HepG2 (cell line): ENCODE data around the gene MYBPC3. TPM values are rescaled to one million over a fixed set of nuclear protein-coding genes. Genes with fewer than 3 reads are reported as not detected.

ENCODE experiments used
- ATAC-seq: fragments of 200-7000 bp; cut with Tn5 transposase; 3 replicates; pipeline ENCODE4 v1.9.1; 2020; ENCODE audit warnings: mild to moderate bottlenecking, moderate library complexity
- BruUV-seq: library from RNA; stranded (reverse); fragments of 400-500 nt; replicated peaks from 2 replicates; lab custom pipeline; 2021; lab: Mats Ljungman, UMichigan
- CTCF ChIA-PET: fragments of 300-600 bp; formaldehyde crosslinking; extraction: SDS; loops from one replicate; lab custom pipeline; 2021; ENCODE audit warnings: low total read pairs, inconsistent platforms, low intra/inter-chr PET ratio; lab: Yijun Ruan, JAX
- POLR2A ChIA-PET: fragments of 350-600 bp; sonication (Branson Sonifier 250); formaldehyde crosslinking; loops from one replicate; lab custom pipeline; 2020; ENCODE audit warnings: antibody characterized with exemption, inconsistent platforms; lab: Yijun Ruan, JAX
- DNase-seq: peaks from one replicate; pipeline ENCODE4 v3.0.0-alpha.2; 2015; ENCODE audit warnings: low spot score
- FAIRE-seq: peaks from 3 replicates; lab custom pipeline; 2011; peaks lifted over from hg19 to GRCh38; lab: Jason Lieb, UNC
- H2AFZ ChIP-seq: one replicate; pipeline ENCODE4 v1.6.1; 2011; ENCODE audit warnings: low read length, inconsistent platforms
- H3K27ac ChIP-seq: fragments of 300-600 bp; 3 replicates; pipeline ENCODE4 v1.8.0; 2011; ENCODE audit warnings: mixed run types, mild to moderate bottlenecking, mixed read lengths, low read length, inconsistent platforms; ENCODE audit not compliant: insufficient read depth; ENCODE audit errors: extremely low read length
- H3K27me3 ChIP-seq, 2 experiments: fragments of 200-600 bp in 1 of 2; 2 replicates in 1 of 2; 3 replicates in 1 of 2; pipeline versions ENCODE4 v1.6.0 to v1.8.0; 2011; ENCODE audit warnings: low read length in 2 of 2, mild to moderate bottlenecking in 2 of 2, moderate library complexity in 2 of 2, inconsistent platforms in 1 of 2; ENCODE audit not compliant: insufficient read depth in 2 of 2, control insufficient read depth in 1 of 2
- H3K36me3 ChIP-seq, 2 experiments: fragments of 200-600 bp in 1 of 2; replicated peaks in 1 of 2; 2 replicates in 1 of 2; 3 replicates in 1 of 2; pipeline versions ENCODE4 v1.5.1 to v1.8.0; 2011; ENCODE audit warnings: low read length in 2 of 2, inconsistent platforms in 1 of 2; ENCODE audit not compliant: insufficient read depth in 2 of 2, control insufficient read depth in 1 of 2
- H3K4me1 ChIP-seq: 2 replicates; pipeline ENCODE4 v1.5.1; 2012; ENCODE audit warnings: low read length, inconsistent platforms; ENCODE audit not compliant: insufficient read depth
- H3K4me2 ChIP-seq: 2 replicates; pipeline ENCODE4 v1.6.0; 2011; ENCODE audit warnings: low read depth, low read length, inconsistent platforms
- H3K4me3 ChIP-seq, 3 experiments: fragments of 200-600 bp in 1 of 3; sonication (generic), shearing (Covaris generic) in 1 of 3; replicated peaks in 1 of 3; 2 replicates each; pipeline ENCODE4 v1.5.1; 2011 to 2016; ENCODE audit warnings: low read length in 3 of 3, inconsistent platforms in 2 of 3, low read depth in 2 of 3, mild to moderate bottlenecking in 2 of 3, control low read depth in 1 of 3, mixed read lengths in 1 of 3; ENCODE audit not compliant: insufficient read depth in 1 of 3
- H3K79me2 ChIP-seq: one replicate; pipeline ENCODE4 v1.6.1; 2011; ENCODE audit warnings: low read length, inconsistent platforms; ENCODE audit not compliant: insufficient read depth
- H3K9ac ChIP-seq: 2 replicates; pipeline ENCODE4 v1.6.0; 2011; ENCODE audit warnings: mild to moderate bottlenecking, low read depth, low read length, inconsistent platforms; ENCODE audit not compliant: insufficient read depth
- H3K9me3 ChIP-seq: 2 replicates; pipeline ENCODE4 v1.5.1; 2012; ENCODE audit warnings: mild to moderate bottlenecking, low read length
- H4K20me1 ChIP-seq: 2 replicates; pipeline ENCODE4 v1.6.0; 2011; ENCODE audit warnings: inconsistent platforms, mild to moderate bottlenecking, low read length, moderate library complexity; ENCODE audit not compliant: insufficient read depth
- BCL6 ChIP-seq: IDR thresholded peaks from 2 replicates; pipeline ENCODE4 v1.6.1; 2016; ENCODE audit warnings: missing genetic modification reagents, missing compliant biosample characterization
- BRD4 ChIP-seq: sonication (generic); formaldehyde crosslinking; IDR thresholded peaks from 2 replicates; pipeline ENCODE4 v1.4.0; 2020; ENCODE audit warnings: missing genetic modification reagents
- ETV6 ChIP-seq: sonication (generic); formaldehyde crosslinking; conservative IDR thresholded peaks from 2 replicates; pipeline ENCODE4 v1.4.0; 2020; ENCODE audit warnings: missing genetic modification reagents
- HCFC1 ChIP-seq: fragments of 150-350 bp; IDR thresholded peaks from 2 replicates; pipeline ENCODE4 v1.6.1; 2014; ENCODE audit warnings: low read depth, low read length
- ZFP36L1 ChIP-seq: sonication (generic); formaldehyde crosslinking; IDR thresholded peaks from 2 replicates; pipeline ENCODE4 v1.8.0; 2022; ENCODE audit warnings: mild to moderate bottlenecking, missing genetic modification reagents, moderate library complexity
- ZNF570 ChIP-seq: sonication (generic); formaldehyde crosslinking; IDR thresholded peaks from 2 replicates; pipeline ENCODE4 v1.4.0; 2020; ENCODE audit warnings: mild to moderate bottlenecking, missing genetic modification reagents, borderline replicate concordance
- ZNF83 ChIP-seq: sonication (generic); formaldehyde crosslinking; IDR thresholded peaks from 2 replicates; pipeline ENCODE4 v1.4.0; 2020; ENCODE audit warnings: missing genetic modification reagents, mild to moderate bottlenecking, borderline replicate concordance
- ZSCAN29 ChIP-seq: sonication (generic); formaldehyde crosslinking; conservative IDR thresholded peaks from 2 replicates; pipeline ENCODE4 v1.4.0; 2020; ENCODE audit warnings: mild to moderate bottlenecking, missing genetic modification reagents
- WGBS: methylation state at CpG from one replicate; pipeline ENCODE4 v1.1.6; 2017; ENCODE audit warnings: low lambda C conversion rate; 5-methylcytosine and 5-hydroxymethylcytosine counted together
- in situ Hi-C: cut with HindIII; loops from 2 replicates; pipeline ENCODE4 v1.10.0; 2017; ENCODE audit warnings: low pct_unique_long_range_greater_than_20kb; ENCODE audit not compliant: extremely low pct_ligation_motif_present
- intact Hi-C: fragments of 100-400 bp; cut with micrococcal nuclease; formaldehyde crosslinking; loops from one replicate; pipeline ENCODE4 v1.10.0; 2022; ENCODE audit not compliant: unreplicated experiment
- polyA plus RNA-seq, 8 experiments: library from polyadenylated mRNA; depleted of rRNA in 3 of 8; stranded (reverse) in 7 of 8; unstranded in 1 of 8; fragments of >200 nt; fragmentation: Illumina TruSeq in 4 of 8; extraction: Trizol in 4 of 8; gene quantifications; 2 replicates each; pipeline versions ENCODE4 v1.2.1 to v1.2.3, GENCODE V29; 2011 to 2016; ENCODE audit warnings: low read depth in 4 of 8, missing spikeins in 1 of 8, mixed read lengths in 1 of 8; ENCODE audit not compliant: insufficient read depth in 1 of 8
- total RNA-seq, 5 experiments: library from RNA; depleted of rRNA; stranded (reverse); fragments of >200 nt; fragmentation: Illumina TruSeq; extraction: Trizol; gene quantifications; 2 replicates each; pipeline ENCODE4 v1.2.3, GENCODE V29; 2016; ENCODE audit warnings: low read depth in 1 of 5
- TF ChIP-seq, protein P1 (sequence below): sonication (generic); formaldehyde crosslinking; IDR thresholded peaks from 2 replicates; pipeline ENCODE4 v1.5.1; 2020; ENCODE audit warnings: mild to moderate bottlenecking, moderate library complexity, missing genetic modification reagents

The MYBPC3 gene
- total and polyA plus RNA-seq, 2 of the 13 experiments (the other 11 are each of a cell fraction or from before 2014, with no cell fraction given): not detected

DNA sequence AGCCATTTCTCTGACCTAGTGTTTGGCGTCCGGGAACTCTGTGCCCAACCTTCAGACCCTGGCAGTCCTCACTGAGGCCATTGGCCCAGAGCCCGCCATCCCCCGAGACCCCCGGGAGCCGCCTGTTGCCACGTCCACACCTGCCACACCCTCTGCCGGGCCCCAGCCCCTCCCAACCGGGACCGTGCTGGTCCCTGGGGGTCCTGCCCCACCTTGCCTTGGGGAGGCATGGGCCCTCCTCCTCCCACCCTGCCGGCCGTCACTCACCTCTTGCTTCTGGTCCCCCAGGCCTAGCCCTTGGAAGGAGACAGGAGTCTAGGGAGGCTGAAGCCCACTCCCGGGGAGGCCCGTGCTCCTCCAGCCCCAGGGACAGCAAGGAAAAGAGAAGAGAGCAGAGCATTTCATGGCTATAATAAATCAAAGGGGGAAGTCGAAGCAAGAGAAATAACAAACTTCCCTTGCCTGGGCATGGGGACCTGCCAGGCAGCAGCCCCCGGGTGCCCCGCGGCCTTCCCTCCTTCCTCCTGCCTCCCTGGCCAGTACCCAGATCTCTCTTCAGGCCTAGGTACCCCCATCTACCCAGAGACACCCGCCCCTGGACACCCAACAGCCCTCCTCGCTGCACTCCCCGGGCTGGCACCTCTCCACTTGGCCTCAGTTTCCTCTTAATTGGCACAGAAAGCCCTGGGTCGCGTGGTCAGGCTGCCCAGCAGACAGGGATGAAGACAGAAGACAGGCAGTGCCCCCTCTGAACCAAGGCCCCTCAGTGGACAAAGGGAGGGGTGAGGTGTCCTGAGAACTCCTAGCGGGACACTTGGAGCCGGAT, 42.9 kb upstream of the MYBPC3 start:
- Histone ChIP-seq H3K4me2 (no peak overlapping the region), H4K20me1 (no peaks in the 10 kb centered on the region), H3K9me3 (no peaks in the 10 kb centered on the region), H3K36me3 (no peaks in the 10 kb centered on the region), H3K4me3 (no peak overlapping the region), H3K27me3 (peaks cover 0 to 12% of the 10 kb centered on the region in 2 experiments; a peak in 1 of 5 replicates), H3K4me1 (peaks cover 63% of the 10 kb centered on the region), H2AFZ (no peak overlapping the region), H3K27ac (no peak overlapping the region), H3K9ac (no peak overlapping the region), H3K79me2 (no peaks in the 10 kb centered on the region)
- in situ Hi-C loops (no loop called here), intact Hi-C loops (no loop called here)
- BruUV-seq: no TSS peak
- no peak for TF ChIP-seq ETV6 (CRISPR knock-in tag)
- no peak for TF ChIP-seq ZFP36L1 (CRISPR knock-in tag)
- TF ChIP-seq ZNF83 (CRISPR knock-in tag): no peak
- no peak for TF ChIP-seq ZNF570 (CRISPR knock-in tag)
- no peak for TF ChIP-seq HCFC1
- TF ChIP-seq BCL6: no peak
- no peak for TF ChIP-seq ZSCAN29 (CRISPR knock-in tag)
- no peak for TF ChIP-seq BRD4 (CRISPR knock-in tag)
- TF ChIP-seq, protein P1, sequence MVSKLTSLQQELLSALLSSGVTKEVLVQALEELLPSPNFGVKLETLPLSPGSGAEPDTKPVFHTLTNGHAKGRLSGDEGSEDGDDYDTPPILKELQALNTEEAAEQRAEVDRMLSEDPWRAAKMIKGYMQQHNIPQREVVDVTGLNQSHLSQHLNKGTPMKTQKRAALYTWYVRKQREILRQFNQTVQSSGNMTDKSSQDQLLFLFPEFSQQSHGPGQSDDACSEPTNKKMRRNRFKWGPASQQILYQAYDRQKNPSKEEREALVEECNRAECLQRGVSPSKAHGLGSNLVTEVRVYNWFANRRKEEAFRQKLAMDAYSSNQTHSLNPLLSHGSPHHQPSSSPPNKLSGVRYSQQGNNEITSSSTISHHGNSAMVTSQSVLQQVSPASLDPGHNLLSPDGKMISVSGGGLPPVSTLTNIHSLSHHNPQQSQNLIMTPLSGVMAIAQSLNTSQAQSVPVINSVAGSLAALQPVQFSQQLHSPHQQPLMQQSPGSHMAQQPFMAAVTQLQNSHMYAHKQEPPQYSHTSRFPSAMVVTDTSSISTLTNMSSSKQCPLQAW (CRISPR knock-in tag): no peak
- DNase-seq (no peak), FAIRE-seq (no peak), ATAC-seq (no peak)
- POLR2A ChIA-PET: no interaction called here
- 68% methylated on average over 14 of the region's 25 CpGs for WGBS
- CTCF ChIA-PET: no interaction called here
